Diencephalon (tissue), 1 donor: Measurements from ENCODE around the gene RDH11. TPM values are rescaled to one million over a fixed set of nuclear protein-coding genes. Genes with fewer than 3 reads are reported as not detected.

Experiments used
- small RNA-seq: library from RNA; depleted of rRNA; stranded (forward); fragments of <200 nt; gene quantifications from one replicate; pipeline ENCODE3, GENCODE V24; 2014
- total RNA-seq: library from RNA; depleted of rRNA; stranded (reverse); fragments of >200 nt; gene quantifications from one replicate; pipeline ENCODE4 v1.2.3, GENCODE V29; 2014

Gene RDH11, protein sequence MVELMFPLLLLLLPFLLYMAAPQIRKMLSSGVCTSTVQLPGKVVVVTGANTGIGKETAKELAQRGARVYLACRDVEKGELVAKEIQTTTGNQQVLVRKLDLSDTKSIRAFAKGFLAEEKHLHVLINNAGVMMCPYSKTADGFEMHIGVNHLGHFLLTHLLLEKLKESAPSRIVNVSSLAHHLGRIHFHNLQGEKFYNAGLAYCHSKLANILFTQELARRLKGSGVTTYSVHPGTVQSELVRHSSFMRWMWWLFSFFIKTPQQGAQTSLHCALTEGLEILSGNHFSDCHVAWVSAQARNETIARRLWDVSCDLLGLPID
- 133 TPM for total RNA-seq

DNA sequence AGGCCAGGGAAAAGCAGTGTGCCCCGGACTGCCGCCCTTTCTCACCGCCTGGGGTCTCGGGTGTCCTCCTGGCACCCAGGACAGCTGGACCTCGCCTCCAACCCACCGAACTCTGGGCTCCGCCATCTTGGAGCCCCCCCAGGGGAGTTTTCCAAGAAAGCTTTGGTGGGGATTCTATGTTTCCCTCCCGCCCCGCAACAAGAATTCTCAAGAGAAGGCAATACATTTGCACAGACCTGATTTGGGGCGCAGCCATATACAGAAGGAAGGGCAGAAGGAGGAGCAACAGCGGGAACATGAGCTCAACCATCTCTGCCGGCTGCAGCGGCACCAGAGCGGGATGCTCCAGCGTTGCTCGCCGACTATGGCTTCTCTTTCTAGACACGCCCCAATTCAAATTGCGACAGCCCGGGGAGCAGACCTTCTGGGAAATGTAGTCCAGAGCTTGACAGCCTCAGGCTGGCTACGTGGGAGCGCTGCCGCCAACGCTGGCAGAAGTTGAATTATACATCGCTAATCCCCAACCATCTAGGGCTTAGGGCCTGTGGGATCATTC lies at the start of gene RDH11:
Gene RDH11 (minus strand): TSS at position 371 of the 556 bp plus-strand sequence. CDS start 61 bp downstream, at position 310.

DNA sequence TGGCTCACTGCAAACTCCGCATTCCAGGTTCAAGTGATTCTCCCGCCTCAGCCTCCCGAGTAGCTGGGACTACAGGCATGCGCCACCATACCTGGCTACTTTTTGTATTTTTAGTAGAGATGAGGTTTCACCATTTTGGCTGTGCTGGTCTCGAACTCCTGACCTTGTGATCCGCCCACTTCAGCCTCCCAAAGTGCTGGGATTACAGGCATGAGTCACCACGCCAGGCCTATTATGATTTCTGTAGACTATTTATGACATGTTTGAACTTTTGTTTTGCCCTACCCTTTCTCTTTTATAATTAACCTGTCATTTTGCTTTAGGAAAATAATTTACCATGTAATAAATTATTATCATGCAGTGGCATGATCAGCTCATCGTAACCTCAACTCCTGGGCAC lies 5.9 kb upstream of the RDH11 start, which contains the start of gene RDH12:
Gene RDH12 (plus strand): TSS at position 395 of the 400 bp plus-strand sequence. CDS start 20,757 bp downstream, outside the sequence.

GRCh38 chr14:67674480-67675218 lies 20.9 kb downstream of the RDH11 start, which contains the start of gene VTI1B:
TSS of gene VTI1B (minus strand) at chr14:67674632. CDS start at chr14:67674489, 143 bp downstream.

Small RNAs within 50 kb of the gene (small RNA-seq; reads per million reads assigned to genes)
- gene AL049779.3 (not detected), gene RN7SL369P (not detected), gene RNA5SP386 (not detected)

Other genes with a start within 250 kb of the RDH11 start
- 35.1 TPM for gene TMEM229B, start 207.0 kb downstream of the RDH11 start, total RNA-seq
- gene PLEKHH1, start 162.5 kb downstream of the RDH11 start, total RNA-seq, result 11.3 TPM
- gene PIGH, start 95.5 kb downstream of the RDH11 start, total RNA-seq, result 36.4 TPM
- gene ARG2, start 75.8 kb downstream of the RDH11 start, total RNA-seq, result 57.4 TPM
- 57.0 TPM for gene VTI1B, start 21.1 kb downstream of the RDH11 start, total RNA-seq
- 1.8 TPM for gene RDH12, start 6.1 kb upstream of the RDH11 start, total RNA-seq
- 20.1 TPM for gene ZFYVE26, start 120.8 kb upstream of the RDH11 start, total RNA-seq
- gene RAD51B, start 124.0 kb upstream of the RDH11 start, total RNA-seq, result 12.2 TPM